Immature natural killer cell (primary cell): ENCODE data around the gene PDZD11. TPM values are rescaled to one million over a fixed set of nuclear protein-coding genes. Genes with fewer than 3 reads are reported as not detected.
"Not testable (repeated sequence)": the region's sequence is repeated elsewhere in the genome, so short reads cannot be mapped to it uniquely, and the experiment has no call there.

Experiments
- DNase-seq, 3 donors: peaks; one replicate each; pipeline ENCODE4 v3.0.0; 2022; ENCODE audit warnings: mixed read lengths in 1 of 3
- H3K27ac Mint-ChIP-seq, 6 donors: one replicate each; pipeline ENCODE4 v1.8.0; 2020; ENCODE audit warnings: mixed read lengths in 6 of 6, mild to moderate bottlenecking in 5 of 6, inconsistent platforms in 4 of 6, moderate library complexity in 3 of 6
- H3K27me3 Mint-ChIP-seq, 3 donors: one replicate each; pipeline ENCODE4 v1.8.0; 2020 to 2021; ENCODE audit warnings: low read depth in 3 of 3, mild to moderate bottlenecking in 3 of 3, mixed read lengths in 3 of 3, moderate library complexity in 3 of 3, inconsistent platforms in 1 of 3
- H3K36me3 Mint-ChIP-seq, 3 donors: one replicate each; pipeline ENCODE4 v1.8.0; 2020; ENCODE audit warnings: mixed read lengths in 3 of 3, inconsistent platforms in 2 of 3, mild to moderate bottlenecking in 2 of 3
- H3K4me1 Mint-ChIP-seq, 2 donors: one replicate each; pipeline ENCODE4 v1.8.0; 2020; ENCODE audit warnings: inconsistent platforms in 2 of 2, mild to moderate bottlenecking in 2 of 2, mixed read lengths in 2 of 2, moderate library complexity in 1 of 2
- H3K4me3 Mint-ChIP-seq, 5 donors: one replicate each; pipeline ENCODE4 v1.8.0; 2020; ENCODE audit warnings: mild to moderate bottlenecking in 5 of 5, mixed read lengths in 5 of 5, inconsistent platforms in 3 of 5, moderate library complexity in 3 of 5
- H3K9me3 Mint-ChIP-seq, 6 donors: one replicate each; pipeline ENCODE4 v1.8.0; 2020; ENCODE audit warnings: mild to moderate bottlenecking in 6 of 6, mixed read lengths in 6 of 6, inconsistent platforms in 4 of 6, moderate library complexity in 3 of 6
- polyA plus RNA-seq, 3 donors: library from polyadenylated mRNA; unstranded; fragments of 300-500 nt; fragmentation: Illumina TruSeq; gene quantifications; one replicate each; pipeline ENCODE4 v1.2.3, GENCODE V29; 2021

Gene PDZD11
- polyA plus RNA-seq, 3 donors from 2014 or later, result 46.9 to 60.6 (median 48.1) TPM

- H3K27me3 Mint-ChIP-seq, result peaks cover 0 to 5% (median 2%) of the 10 kb centered on the region in 3 donors
- H3K9me3 Mint-ChIP-seq, result no peaks in the 10 kb centered on the region
- DNase-seq, result no peak
- H3K4me3 Mint-ChIP-seq, result no peak overlapping the region
- H3K4me1 Mint-ChIP-seq, result peaks cover 0 to 7% of the 10 kb centered on the region in 2 donors
- no peak overlapping the region for H3K27ac Mint-ChIP-seq
- peaks cover 0 to 18% (median 10%) of the 10 kb centered on the region in 3 donors for H3K36me3 Mint-ChIP-seq
These were observed 9.2 kb downstream of the PDZD11 start for GRCh38 chrX:70280573-70280972.

- peaks cover 0 to 12% (median 5%) of the 10 kb centered on the region in 3 donors for H3K36me3 Mint-ChIP-seq
- H3K9me3 Mint-ChIP-seq, result no peaks in the 10 kb centered on the region
- H3K27me3 Mint-ChIP-seq, result peaks cover 0 to 5% (median 2%) of the 10 kb centered on the region in 3 donors
- DNase-seq, result no peak
- no peaks in the 10 kb centered on the region for H3K4me1 Mint-ChIP-seq
- no peak overlapping the region for H3K4me3 Mint-ChIP-seq
- no peak overlapping the region for H3K27ac Mint-ChIP-seq
These were observed 10.6 kb downstream of the PDZD11 start for GRCh38 chrX:70279081-70279480.

- not testable (repeated sequence) for H3K4me1 Mint-ChIP-seq, H3K36me3 Mint-ChIP-seq, H3K4me3 Mint-ChIP-seq, H3K9me3 Mint-ChIP-seq, DNase-seq, H3K27me3 Mint-ChIP-seq, H3K27ac Mint-ChIP-seq
These were observed 15.7 kb downstream of the PDZD11 start for GRCh38 chrX:70274029-70274428.

GRCh38 chrX:70268034-70268433 lies 21.7 kb downstream of the PDZD11 start, which contains the start of gene ARR3:
TSS of gene ARR3 (plus strand) at chrX:70268334. CDS start at chrX:70269386, 1,052 bp downstream.
- Mint-ChIP-seq H3K27me3 (peaks cover 0 to 7% (median 2%) of the 10 kb centered on the region in 3 donors), H3K4me3 (no peak within 1 kb of the TSS), H3K4me1 (no peaks in the 10 kb centered on the region), H3K36me3 (no peaks in the 10 kb centered on the region), H3K9me3 (no peaks in the 10 kb centered on the region), H3K27ac (no peak within 1 kb of the TSS)
- DNase-seq, result no peak

- H3K4me1 Mint-ChIP-seq, result no peaks in the 10 kb centered on the region
- no peak overlapping the region for H3K4me3 Mint-ChIP-seq
- peaks cover 0 to 6% (median 2%) of the 10 kb centered on the region in 3 donors for H3K27me3 Mint-ChIP-seq
- no peaks in the 10 kb centered on the region for H3K9me3 Mint-ChIP-seq
- H3K27ac Mint-ChIP-seq, result no peak overlapping the region
- no peak for DNase-seq
- H3K36me3 Mint-ChIP-seq, result peaks cover 0 to 5% (median 0%) of the 10 kb centered on the region in 3 donors
These were observed 24.9 kb downstream of the PDZD11 start for GRCh38 chrX:70264784-70265183.

- no peaks in the 10 kb centered on the region for H3K9me3 Mint-ChIP-seq
- H3K36me3 Mint-ChIP-seq, result peaks cover 0 to 5% (median 0%) of the 10 kb centered on the region in 3 donors
- H3K27me3 Mint-ChIP-seq, result peaks cover 0 to 8% (median 2%) of the 10 kb centered on the region in 3 donors
- H3K27ac Mint-ChIP-seq, result no peak overlapping the region
- no peak for DNase-seq
- no peak overlapping the region for H3K4me3 Mint-ChIP-seq
- H3K4me1 Mint-ChIP-seq, result no peaks in the 10 kb centered on the region
These were observed 26.7 kb downstream of the PDZD11 start for GRCh38 chrX:70262952-70263567.

GRCh38 chrX:70260104-70260503 lies 29.6 kb downstream of the PDZD11 start, which contains the start of gene P2RY4:
TSS of gene P2RY4 (minus strand) at chrX:70260204. CDS start at chrX:70259624, 580 bp downstream.
- no peak within 1 kb of the TSS for H3K27ac Mint-ChIP-seq
- DNase-seq, result no peak
- H3K4me1 Mint-ChIP-seq, result no peaks in the 10 kb centered on the region
- H3K27me3 Mint-ChIP-seq, result peaks cover 0 to 6% (median 0%) of the 10 kb centered on the region in 3 donors
- peaks cover 0 to 5% (median 0%) of the 10 kb centered on the region in 3 donors for H3K36me3 Mint-ChIP-seq
- no peak within 1 kb of the TSS for H3K4me3 Mint-ChIP-seq
- H3K9me3 Mint-ChIP-seq, result no peaks in the 10 kb centered on the region

- Mint-ChIP-seq H3K27me3 (peaks cover 0 to 4% (median 2%) of the 10 kb centered on the region in 3 donors), H3K4me1 (no peaks in the 10 kb centered on the region), H3K27ac (no peak overlapping the region), H3K9me3 (no peaks in the 10 kb centered on the region), H3K36me3 (peaks cover 0 to 18% (median 0%) of the 10 kb centered on the region in 3 donors), H3K4me3 (no peak overlapping the region)
- no peak for DNase-seq
These were observed 32.1 kb downstream of the PDZD11 start for GRCh38 chrX:70257423-70258288.

- H3K4me3 Mint-ChIP-seq, result no peak overlapping the region
- DNase-seq, result no peak
- H3K27me3 Mint-ChIP-seq, result peaks cover 0 to 4% (median 2%) of the 10 kb centered on the region in 3 donors
- H3K9me3 Mint-ChIP-seq, result no peaks in the 10 kb centered on the region
- no peak overlapping the region for H3K27ac Mint-ChIP-seq
- no peaks in the 10 kb centered on the region for H3K4me1 Mint-ChIP-seq
- H3K36me3 Mint-ChIP-seq, result peaks cover 0 to 14% (median 2%) of the 10 kb centered on the region in 3 donors
These were observed 34.3 kb downstream of the PDZD11 start for GRCh38 chrX:70255452-70255851.

- no peaks in the 10 kb centered on the region for H3K9me3 Mint-ChIP-seq
- peaks cover 0 to 4% (median 2%) of the 10 kb centered on the region in 3 donors for H3K27me3 Mint-ChIP-seq
- H3K4me1 Mint-ChIP-seq, result no peaks in the 10 kb centered on the region
These were observed 34.8 kb downstream of the PDZD11 start for GRCh38 chrX:70254909-70255308.

GRCh38 chrX:70254063-70254400 lies 35.7 kb downstream of the PDZD11 start:
- Mint-ChIP-seq H3K4me3 (no peak overlapping the region), H3K27me3 (peaks cover 0 to 4% (median 0%) of the 10 kb centered on the region in 3 donors), H3K36me3 (peaks cover 0 to 14% (median 2%) of the 10 kb centered on the region in 3 donors), H3K4me1 (no peaks in the 10 kb centered on the region), H3K9me3 (no peaks in the 10 kb centered on the region), H3K27ac (no peak overlapping the region)
- DNase-seq, result no peak

More at GRCh38 chrX:70254909-70255308, 34.8 kb downstream of the PDZD11 start:
- H3K36me3 Mint-ChIP-seq, result peaks cover 0 to 14% (median 2%) of the 10 kb centered on the region in 3 donors
- DNase-seq, result no peak
- no peak overlapping the region for H3K4me3 Mint-ChIP-seq
- H3K27ac Mint-ChIP-seq, result no peak overlapping the region

- H3K9me3 Mint-ChIP-seq, result no peaks in the 10 kb centered on the region
- DNase-seq, result no peak
- H3K4me1 Mint-ChIP-seq, result no peaks in the 10 kb centered on the region
- H3K36me3 Mint-ChIP-seq, result peaks cover 0 to 14% (median 2%) of the 10 kb centered on the region in 3 donors
- no peak overlapping the region for H3K4me3 Mint-ChIP-seq
- H3K27ac Mint-ChIP-seq, result no peak overlapping the region
- peaks cover 0 to 4% (median 0%) of the 10 kb centered on the region in 3 donors for H3K27me3 Mint-ChIP-seq
These were observed 36.2 kb downstream of the PDZD11 start for GRCh38 chrX:70253377-70254062.

- Mint-ChIP-seq H3K36me3 (peaks cover 0 to 14% (median 2%) of the 10 kb centered on the region in 3 donors), H3K27ac (no peak overlapping the region), H3K4me1 (no peaks in the 10 kb centered on the region), H3K27me3 (peaks cover 0 to 4% (median 4%) of the 10 kb centered on the region in 3 donors), H3K4me3 (no peak overlapping the region), H3K9me3 (no peaks in the 10 kb centered on the region)
- no peak for DNase-seq
These were observed 37.2 kb downstream of the PDZD11 start for GRCh38 chrX:70252491-70252890.
